NCI-H146 (cell line): Measurements from ENCODE around the gene ADGRG4.
"Not testable (repeated sequence)": the region's sequence is repeated elsewhere in the genome, so short reads cannot be mapped to it uniquely, and the experiment has no call there.

Experiments used
- DNase-seq: peaks from one replicate; lab custom pipeline; 2025; lab: John Stamatoyannopoulos, UW

Gene ADGRG4

DNA sequence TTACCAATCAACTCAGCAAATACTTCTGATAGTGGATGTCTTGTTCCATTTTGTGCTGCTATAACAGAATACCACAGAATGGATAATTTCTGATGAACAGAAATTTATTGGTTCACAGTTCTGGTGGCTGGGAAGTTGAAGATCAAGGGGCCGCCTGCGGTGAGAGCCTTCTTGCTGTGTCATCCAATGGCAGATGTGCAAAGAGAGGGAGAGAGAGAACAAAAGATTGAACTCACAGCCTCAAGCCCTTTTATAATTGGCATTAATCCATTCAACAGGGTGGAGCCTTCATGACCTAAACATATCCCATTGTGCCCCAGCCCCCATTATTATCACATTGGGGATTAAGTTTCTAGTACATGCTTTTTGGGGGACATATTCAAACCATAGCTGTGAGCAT lies 86.1 kb downstream of the ADGRG4 start:
- DNase-seq = peak; percentile 89

DNA sequence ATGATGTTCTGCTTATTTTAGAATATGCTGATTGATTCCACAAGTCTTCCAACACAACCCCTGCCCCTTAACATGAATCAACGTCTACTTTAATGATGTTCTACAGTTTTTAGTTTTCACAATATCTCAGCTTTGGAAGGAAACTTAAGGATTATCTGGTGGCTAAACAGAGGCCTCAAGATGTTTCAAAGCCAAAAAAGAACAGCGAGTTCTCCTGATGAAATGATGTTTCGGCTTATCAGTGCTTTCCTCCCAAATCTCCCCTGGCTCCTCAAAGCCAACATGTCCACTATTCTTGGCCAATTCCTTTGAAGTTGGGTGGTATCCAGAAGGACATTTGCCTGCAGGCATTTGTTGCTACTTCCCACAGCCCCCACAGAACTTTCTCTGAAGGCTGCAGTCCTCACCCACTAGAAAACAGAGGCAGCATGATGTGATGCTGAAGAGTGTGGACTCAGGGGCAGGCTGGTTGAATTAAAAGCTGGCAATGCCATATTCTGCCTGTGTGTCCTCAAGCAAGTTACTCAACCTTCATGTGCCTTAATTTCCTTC lies 87.3 kb downstream of the ADGRG4 start:
- no peak for DNase-seq

DNA sequence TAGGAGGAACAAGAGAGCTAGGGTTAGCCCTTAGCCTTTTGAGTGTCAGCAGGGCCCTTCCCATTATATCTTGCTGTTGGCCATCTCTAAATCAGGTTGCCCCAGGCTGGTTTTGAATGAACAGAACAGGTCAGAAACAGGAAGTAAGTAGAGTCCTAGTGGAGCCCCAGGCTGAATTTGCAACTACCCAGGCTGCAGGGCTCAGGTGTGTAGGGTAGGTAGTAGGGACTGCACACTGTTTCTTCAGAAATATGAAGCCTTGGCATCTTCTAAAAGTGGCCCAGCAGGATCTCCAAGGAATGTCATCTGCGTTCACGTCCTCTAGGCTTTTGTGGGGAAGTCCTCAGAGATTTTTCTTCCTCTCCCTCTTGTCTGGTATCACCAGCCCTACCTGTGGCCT lies 90.2 kb downstream of the ADGRG4 start:
- DNase-seq = no peak

DNA sequence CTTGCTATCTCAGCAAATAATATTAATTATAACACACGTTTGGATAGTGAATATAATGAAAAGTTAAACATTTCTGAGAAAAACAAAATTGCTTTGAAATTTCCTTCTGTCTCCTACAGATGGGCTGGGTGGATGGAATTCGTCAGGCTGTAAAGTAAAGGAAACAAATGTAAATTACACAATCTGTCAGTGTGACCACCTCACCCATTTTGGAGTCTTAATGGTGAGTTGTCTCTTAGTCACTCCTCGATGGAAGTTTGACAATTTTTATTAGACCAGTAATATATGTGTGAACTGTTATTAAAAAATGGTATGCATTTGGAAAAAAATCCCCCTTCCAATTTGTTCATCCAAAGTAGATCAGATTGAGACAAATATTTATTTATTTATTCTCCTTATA lies 94.5 kb downstream of the ADGRG4 start:
- no peak for DNase-seq

DNA sequence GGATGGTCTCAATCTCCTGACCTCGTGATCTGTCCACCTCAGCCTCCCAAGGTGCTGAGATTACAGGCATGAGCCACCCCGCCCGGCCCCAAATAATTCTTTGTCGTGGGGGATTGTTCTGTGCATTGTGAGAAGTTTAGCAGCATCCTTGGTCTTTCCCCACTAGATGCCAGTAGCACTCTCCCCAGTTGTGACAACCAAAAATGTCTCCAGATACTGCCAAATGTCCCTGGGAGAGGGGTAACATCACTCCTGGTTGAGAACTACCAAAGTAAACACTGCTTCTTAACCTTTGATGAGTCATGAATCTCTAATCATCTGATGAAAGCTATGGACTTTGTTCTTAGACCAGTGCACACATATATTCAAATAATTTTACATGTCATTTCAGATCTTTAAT lies 96.2 kb downstream of the ADGRG4 start:
- peak; percentile 29 for DNase-seq

DNA sequence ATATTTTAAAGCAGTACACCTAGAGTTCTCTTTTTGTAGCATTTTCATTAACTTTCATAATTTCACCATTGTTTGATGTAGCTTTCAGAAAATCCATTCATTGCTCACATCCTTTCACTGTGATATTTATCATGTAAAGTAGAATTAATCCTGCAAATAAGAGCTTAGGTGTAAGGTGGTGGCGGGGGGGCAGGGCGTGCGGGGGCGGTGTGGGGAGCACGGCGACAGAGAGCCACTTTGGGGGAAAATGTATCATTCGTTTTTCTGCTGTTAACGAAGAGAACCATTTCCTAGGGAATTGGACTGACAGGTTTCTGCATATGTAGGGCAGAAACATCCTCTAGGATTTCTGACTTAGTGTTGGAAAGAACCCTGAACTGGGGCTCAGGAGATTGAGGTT lies 104.4 kb downstream of the ADGRG4 start:
- no peak for DNase-seq

DNA sequence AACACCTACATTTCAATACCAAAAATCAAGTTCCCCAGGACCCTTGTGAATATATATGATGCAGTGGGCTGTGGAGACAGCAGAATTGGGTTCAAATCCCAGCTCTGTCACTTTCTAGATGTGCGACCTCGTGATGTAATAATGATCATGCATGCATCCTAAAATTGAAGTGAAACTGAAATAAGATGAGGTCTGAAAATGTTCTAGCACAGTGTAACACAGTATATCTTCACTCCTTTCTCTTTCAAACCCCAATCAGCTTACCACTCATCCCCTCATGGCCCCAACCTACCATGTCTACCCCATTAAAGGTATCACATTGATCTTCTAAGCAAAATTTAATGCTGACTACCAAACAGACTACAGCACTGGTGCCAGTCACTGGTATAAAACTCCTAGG lies 117.0 kb downstream of the ADGRG4 start:
- DNase-seq = no peak

DNA sequence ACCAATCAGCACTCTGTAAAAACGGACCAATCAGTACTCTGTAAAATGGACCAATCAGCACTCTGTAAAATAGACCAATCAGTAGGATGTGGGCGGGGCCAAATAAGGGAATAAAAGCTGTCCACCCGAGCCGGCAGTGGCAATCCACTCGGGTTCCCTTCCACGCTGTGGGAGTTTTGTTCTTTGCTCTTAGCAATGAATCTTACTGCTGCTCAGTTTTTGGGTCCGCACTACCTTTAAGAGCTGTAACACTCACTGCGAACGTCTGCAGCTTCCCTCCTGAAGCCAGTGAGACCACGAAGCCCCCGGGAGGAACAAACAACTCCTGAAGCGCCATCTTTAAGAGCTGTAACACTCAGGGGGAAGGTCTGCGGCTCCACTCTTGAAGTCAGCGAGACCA lies 120.6 kb downstream of the ADGRG4 start:
- no peak for DNase-seq

DNA sequence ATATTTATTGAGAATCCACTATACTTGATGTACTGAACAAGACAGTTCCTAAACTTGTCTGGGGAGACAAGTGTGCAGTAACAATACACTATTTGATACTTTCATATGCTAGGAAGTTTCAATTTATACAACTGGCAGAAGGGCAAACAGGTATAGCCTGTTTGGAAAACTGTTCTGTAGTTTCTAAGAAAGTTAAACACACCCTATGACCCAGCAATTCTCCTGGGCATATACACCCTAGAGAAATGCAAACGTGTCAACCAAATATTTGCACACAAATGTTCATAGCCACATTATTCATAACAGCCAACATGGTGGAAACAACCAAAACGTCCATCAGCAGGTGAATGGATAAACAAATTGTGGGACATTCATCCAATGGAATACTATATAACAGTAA lies 123.0 kb downstream of the ADGRG4 start:
- DNase-seq = no peak

DNA sequence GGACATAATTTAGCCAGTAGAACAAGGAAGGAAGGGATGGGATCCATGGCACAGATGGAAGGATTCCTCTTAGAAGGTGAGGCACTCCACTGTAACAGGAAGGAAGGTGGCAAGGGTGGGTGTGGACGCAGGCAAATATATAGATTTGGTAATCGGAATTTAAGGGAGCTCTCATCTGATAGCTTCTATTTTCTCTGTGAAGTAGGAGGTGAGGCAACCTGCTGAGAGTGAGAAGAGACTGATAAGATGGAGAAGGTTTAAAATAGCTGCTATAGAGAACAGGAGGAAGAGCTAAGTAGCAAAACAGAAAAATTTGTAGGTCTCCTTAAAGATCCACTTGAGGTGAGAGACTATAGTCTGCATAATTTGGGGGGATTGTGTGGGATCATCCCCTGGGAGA lies 125.2 kb downstream of the ADGRG4 start:
- DNase-seq = no peak

DNA sequence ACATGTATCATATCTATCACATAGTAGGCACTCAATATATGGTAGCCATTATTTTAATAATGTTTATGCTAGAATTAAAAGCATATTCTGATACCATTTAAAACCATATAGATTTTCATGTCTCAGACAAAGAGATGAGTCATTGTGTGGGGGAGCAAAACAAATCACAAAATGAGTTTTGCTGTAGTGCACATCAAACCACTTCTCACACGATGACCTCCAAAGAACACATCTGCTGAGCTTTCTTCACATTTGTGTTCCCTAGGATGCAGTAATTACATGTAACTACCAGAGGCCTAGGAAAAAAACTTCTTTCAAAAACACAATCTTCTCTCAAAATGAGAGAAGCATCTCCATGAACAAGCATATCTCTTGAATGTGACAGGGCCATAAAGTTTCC lies 130.9 kb downstream of the ADGRG4 start:
- DNase-seq = no peak

DNA sequence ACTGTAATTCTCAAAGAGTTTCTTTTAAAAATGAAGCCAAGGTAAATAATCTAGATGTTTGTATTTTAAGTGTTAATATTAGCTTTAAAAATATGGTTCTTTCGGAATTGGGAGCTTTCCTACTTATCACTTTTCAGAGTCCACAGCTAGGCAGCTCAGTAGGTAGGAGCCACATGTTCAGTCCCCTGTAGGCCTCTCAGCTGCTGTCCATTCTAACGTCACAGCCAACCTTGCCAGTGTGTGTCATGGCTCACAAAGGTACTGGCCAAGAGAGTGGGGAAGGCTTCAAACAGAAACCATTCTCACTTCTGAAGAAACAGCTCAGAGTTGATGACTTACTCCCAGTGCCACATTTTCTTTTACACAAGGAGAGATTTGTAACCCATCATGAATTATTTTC lies 137.0 kb downstream of the ADGRG4 start:
- DNase-seq = no peak

DNA sequence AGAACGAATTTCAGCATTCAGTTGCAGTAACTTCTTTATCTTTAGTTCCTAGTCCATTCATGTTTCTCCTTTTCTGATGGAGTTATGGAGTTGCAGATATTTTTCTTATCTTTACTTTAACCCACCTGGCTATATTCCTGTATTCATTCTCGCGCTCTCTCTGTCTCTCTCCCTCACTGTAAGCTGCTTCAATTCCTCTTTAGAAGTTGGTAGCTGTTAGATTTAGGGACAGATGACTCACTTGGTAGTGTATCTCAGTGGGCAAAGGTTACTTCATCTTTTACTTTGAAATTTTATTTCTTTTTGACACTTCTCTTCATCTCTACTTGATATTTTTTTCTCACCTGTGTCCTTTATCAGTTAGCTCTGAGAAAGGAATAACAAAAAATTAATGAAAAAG lies 137.4 kb downstream of the ADGRG4 start:
- no peak for DNase-seq

DNA sequence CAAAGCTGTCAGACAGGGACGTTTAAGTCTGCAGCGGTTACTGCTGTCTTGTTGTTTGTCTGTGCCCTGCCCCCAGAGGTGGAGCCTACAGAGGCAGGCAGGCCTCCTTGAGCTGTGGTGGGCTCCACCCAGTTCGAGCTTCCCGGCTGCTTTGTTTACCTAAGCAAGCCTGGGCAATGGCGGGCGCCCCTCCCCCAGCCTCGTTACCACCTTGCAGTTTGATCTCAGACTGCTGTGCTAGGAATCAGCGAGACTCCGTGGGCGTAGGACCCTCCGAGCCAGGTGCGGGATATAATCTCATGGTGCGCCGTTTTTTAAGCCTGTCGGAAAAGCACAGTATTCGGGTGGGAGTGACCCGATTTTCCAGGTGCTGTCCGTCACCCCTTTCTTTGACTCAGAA lies 144.9 kb downstream of the ADGRG4 start:
- not testable (repeated sequence) for DNase-seq

DNA sequence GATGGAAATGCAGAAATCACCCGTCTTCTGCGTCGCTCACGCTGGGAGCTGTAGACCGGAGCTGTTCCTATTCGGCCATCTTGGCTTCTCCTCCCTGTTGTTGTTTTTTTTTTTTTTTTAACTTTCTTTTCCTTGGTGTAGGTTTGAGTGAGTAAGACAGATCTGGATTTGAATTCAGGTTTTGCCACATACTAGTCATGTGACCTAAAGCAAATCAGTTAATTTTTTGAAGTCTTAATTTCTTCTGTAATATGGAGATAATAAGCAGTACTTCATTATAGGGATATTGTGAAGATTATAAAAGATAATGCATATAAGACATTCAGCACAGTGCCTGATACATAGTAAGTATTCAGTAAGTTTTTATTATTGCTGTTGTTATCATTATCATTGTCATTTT lies 145.4 kb downstream of the ADGRG4 start:
- DNase-seq = no peak

DNA sequence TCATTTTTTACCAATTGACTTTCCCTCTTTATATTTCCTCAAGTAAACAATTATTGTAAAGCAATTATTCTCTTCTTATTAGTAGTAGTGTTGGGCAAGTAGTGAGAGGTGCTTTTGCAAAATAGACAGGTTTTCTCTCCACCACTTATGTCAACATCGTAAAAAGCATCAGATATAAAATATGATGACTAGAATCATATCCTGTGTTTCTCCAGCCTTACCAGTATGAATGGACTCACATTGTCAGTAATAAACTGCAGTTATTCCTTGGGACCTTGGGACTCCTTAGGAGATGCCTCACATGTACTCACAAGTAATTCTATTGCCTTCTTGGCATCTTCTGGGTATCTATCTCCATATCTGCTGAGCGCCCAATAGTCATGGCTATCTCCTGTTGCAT lies 146.5 kb downstream of the ADGRG4 start:
- no peak for DNase-seq

DNA sequence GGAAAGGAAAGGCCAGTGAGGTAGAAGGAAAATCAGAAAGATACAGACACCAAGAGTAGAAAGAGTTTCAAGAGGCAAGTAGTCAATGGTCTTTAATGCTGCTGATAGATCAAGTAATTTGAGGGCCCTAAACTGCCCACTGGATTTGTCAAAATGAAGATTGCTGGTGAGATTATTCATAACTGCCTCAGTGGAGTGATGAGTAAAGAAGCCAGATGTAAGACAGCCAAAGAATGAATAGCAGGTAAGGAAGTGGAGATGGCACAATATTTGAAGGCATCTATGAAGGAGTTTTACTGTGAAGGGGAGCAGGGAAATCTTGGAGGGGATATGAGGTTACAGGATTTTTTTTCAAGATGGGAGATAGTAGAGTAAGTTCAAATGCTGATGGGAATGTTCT lies 147.2 kb downstream of the ADGRG4 start:
- no peak for DNase-seq

DNA sequence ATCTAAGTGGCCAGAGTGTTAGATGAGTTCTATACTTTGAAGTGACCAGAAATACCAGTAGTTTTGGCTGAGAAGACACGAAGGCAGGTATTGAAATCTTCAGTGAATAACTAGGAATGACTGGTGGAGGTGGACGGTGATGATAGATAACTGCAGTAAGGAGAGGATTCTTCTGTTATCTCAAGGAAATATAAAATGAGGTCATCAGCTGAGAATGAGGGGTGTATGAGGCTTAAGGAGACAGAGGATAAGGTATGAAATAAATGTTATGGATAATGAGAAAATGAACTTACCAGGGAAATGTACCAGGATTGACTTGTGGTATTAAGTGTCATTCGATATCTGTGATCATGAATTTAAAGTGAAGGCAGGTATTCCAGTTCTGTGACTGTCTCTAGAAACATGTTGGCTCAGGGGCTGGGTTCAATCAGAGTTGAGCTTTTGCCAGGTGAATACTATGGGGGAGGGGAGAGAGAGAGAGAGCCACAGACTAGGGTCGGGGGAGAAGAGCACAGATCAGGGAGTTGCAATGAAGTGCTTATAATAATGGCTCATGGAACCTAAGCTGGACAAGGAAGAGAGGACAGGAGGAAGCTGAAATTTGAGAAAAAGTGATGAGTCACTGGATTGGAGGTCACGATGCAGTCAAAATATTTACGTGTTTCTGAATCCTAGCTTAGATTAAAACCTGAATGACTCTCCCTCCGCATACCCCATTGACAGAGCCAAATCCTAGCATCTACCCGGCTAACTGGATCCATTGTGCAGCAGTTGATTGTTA lies 149.5 kb downstream of the ADGRG4 start:
- no peak for DNase-seq

DNA sequence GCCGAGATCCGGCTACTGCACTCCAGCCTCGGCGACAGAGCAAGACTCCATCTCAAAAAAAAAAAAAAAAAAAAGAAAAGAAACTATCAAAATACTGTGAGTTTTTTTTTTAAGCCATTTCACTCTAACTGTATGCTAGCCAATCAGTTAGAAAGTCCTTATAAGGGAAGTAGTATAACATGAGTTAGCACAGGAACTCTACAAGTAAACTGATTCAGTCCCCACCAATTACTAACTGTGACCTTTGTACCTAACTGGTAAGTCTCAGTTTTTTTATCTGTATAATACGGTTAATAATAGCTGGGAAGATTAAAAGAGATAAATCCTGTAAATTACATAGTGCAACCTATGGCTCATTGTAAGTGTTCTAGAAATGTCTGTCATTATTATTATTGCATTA lies 151.9 kb downstream of the ADGRG4 start:
- no peak for DNase-seq

DNA sequence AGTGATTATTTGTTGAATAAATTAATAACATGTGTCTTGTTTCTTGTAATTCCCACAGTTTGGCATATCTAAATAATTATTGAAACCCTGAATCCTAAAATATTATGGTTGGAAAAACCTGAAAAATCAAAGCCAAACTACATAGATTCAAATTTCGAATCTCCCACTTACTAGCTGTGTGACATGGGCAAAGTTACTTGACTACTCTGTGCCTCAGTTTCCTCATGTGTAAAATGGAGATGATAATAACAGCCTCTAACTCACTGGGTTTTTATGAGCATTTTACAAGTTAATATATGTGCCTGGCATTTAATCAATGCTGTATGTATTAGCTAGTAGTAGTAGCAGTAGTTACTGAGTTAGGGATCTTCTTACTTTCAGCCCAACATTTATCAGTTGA lies 152.4 kb downstream of the ADGRG4 start:
- DNase-seq = no peak

DNA sequence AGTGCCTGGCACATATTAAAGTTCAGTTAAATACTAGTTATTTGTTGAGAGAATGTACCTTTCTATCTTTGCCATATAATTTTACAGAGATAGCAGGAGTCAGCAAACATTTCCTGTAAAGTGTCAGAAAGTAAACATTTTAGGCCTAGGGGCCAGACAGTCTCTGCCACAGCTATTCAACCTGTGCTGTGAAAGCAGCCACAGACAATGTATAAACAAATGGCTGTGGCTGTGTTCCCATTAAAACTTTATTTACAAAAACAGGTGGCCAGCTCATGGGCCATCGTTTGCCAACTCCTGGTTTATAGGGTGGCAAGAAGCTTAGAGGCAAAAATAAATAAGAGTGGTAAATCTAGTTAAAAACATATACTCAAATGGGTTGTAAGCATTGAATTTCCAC lies 153.0 kb downstream of the ADGRG4 start:
- peak; percentile 49 for DNase-seq

DNA sequence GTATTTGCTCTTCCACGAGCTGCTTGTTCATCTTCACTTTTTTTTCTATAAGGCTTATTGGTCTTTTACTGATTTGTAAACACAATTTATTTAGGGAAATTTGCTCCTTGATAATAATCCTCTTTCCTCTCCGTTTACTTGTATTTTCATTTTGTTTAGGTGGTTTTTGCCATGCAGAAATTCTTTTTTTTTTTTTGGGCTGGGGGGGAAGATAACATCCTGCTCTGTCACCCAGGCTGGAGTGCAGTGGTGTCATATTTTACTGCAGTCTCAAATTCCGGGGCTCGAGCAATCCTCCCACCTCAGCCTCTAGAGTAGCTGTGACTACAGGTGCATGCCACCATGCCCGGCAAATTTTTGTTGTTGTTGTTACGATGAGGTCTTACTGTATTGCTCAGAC lies 155.4 kb downstream of the ADGRG4 start:
- DNase-seq = no peak

DNA sequence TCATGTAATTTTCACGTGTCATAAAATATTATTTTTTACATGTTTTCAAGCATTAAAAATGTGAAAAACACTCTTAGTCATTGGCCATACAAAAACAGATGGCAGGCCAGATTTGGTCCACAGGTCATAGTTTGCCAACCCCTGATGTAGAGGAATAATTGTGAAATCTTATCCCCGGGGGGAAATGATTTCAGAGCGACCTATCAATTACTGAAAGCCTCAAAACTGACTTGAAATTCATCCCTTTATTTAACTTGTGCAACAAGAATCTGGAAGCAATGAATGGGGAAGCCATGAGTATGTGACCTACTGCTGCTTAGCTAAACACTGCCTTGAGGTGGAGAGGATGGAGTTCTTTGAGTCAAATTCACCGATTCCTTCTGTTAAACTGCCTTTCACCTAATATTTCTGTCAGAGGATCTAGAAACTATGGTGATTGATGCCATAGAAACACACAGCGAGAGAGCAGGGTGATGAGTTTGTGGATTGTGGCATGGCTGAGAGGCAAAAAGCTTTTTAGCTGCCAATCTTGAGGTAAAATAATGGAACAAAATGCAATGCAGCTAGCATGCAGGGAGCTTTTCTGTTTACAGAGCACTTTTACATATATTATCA lies 156.6 kb downstream of the ADGRG4 start:
- peak; percentile 59 for DNase-seq

DNA sequence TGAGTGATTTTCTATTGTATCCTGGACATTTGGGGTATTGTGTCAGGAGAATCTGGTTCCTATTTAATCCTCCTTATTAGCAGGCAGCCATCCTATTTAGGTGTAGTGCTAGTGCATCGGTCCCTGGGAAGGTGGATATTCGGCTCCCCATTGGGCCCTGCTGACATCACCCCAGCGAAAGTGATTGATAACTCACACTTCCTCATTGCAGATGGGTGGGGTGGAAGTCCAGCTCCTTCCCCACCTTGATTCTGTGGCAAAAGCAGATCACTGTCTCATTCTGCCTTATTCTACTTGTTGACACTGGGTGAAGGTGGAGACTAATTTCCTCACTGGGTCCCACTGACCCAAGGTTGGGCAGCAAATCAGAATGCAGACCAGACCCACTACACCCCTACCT lies 163.8 kb downstream of the ADGRG4 start:
- DNase-seq = no peak
